COLO668 (cell line): ENCODE data around the gene NUP210.
"Not testable (repeated sequence)": the region's sequence is repeated elsewhere in the genome, so short reads cannot be mapped to it uniquely, and the experiment has no call there.

ENCODE experiments used
- DNase-seq: peaks from one replicate; lab custom pipeline; 2025; ENCODE audit not compliant: unreplicated experiment; lab: John Stamatoyannopoulos, UW

Gene NUP210

DNA sequence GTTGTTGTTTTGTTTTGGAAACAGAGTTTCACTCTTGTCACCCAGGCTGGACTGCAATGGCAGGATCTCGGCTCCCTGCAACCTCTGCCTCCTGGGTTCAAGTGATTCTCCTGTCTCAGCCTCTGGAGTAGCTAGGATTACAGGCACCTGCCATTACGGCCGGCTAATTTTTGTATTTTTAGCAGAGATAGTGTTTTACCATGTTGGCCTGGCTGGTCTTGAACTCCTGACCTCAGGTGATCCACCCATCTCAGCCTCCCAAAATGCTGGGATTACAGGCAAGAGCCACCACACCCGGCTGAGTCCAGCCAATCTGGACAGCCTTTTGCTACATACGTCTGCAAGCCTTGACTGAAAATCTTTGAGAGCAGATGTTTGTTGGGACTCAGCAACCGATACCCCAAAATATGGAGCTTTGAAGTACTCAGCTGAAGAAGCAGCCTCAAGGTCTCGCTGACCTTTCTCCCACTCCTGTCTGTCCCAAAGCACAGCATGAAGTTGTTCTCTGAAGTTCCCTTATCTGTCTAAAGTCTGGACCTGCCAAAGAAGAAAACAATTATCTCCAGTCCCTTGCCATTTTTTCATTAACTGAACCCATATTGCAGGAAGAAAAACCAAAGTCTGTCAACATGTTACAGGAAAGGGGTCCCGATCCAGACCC is 9.6 kb upstream of the NUP210 start:
- no peak for DNase-seq

DNA sequence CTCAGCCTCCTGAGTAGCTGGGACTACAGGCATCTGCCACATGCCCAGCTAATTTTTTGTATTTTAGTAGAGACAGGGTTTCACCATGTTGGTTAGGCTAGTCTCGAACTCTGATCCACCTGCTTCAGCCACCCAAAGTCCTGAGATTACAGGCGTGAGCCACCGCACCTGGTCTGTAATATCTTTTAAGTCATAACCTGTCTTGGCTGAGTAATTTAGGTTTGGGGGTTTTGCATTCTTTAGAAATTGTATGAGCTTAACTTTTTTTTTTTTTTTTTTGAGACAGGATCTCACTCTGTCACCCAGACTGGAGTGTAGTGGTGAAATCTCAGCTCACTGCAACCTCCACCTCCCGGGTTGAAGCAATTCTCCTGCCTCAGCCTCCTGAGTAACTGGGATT is 8.6 kb upstream of the NUP210 start:
- DNase-seq, result not testable (repeated sequence)

DNA sequence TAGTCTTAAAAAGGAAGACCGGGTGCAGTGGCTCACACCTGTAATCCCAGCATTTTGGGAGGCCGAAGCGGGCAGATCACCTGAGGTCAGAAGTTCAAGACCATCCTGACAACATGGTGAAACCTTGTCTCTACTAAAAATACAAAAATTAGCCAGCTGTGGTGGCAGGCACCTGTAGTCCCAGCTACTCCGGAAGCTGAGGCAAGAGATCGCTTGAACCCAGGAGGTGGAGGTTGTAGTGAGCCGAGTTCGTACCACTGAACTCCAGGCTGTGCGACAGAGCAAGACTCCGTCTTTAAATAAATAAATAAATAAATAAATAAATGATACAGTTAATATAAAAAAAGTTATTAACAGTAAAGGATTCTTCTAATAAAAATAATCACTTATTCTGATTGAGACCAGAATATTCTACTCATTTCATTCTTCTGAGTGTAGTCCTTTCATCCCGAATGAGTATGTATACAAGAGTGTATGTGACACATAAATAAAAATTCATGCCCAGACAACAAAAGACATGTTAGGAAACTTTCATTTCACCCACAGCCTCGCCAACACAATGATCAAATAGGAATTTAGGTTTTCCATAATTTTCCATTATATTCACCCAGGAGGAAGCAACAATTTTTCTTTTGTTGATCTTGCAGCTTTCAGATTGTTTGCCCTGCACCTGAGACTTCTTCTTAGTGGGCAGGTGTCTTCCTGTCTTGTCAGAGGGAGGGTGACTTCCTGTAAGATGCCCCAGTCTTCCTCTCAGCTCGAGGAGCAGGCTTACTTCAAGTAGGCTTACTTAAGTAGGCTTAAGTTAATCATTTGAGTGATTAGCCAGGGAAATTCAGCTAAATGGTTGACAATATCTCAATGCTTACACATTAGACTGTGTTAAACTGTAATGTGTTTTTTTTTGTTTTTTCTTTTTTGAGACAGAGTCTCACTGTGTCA is 7.8 kb upstream of the NUP210 start:
- no peak for DNase-seq

DNA sequence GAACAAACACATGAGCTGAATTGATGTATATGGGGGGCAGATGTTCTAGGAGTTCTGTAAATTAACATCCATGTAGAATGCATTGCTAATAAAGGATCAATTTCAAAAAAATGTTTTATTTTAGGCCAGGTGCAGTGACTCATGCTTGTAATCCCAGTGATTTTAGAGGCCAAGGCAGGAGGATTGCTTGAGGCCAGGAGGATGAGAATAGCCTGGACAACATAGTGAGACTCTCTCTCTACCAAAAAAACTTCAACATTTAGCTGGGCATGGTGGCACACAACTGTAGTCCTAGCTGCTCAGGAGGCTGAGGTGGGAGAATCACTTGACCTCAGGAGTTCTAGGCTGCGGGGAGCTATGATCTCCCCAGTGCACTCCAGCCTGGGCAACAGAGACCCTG is 6.5 kb upstream of the NUP210 start:
- no peak for DNase-seq

DNA sequence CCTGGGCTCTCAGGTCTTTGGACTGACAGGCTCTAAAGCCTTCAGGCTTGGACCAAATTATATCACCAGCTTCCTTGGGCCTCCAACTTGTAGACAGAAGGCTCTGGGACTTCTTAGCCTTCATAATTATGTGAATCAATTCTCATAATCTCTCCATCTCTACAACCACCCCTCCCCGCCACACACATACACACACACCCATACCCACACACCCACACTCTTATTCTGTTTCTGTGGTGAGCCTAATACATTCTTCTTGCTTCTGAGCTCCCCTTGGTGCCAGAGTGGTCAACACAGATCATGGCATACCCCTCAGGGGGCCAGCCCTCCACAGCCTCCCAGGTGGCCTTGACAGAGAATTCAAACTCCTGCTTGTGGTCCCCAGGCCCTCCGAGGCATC is 5.6 kb upstream of the NUP210 start:
- no peak for DNase-seq

DNA sequence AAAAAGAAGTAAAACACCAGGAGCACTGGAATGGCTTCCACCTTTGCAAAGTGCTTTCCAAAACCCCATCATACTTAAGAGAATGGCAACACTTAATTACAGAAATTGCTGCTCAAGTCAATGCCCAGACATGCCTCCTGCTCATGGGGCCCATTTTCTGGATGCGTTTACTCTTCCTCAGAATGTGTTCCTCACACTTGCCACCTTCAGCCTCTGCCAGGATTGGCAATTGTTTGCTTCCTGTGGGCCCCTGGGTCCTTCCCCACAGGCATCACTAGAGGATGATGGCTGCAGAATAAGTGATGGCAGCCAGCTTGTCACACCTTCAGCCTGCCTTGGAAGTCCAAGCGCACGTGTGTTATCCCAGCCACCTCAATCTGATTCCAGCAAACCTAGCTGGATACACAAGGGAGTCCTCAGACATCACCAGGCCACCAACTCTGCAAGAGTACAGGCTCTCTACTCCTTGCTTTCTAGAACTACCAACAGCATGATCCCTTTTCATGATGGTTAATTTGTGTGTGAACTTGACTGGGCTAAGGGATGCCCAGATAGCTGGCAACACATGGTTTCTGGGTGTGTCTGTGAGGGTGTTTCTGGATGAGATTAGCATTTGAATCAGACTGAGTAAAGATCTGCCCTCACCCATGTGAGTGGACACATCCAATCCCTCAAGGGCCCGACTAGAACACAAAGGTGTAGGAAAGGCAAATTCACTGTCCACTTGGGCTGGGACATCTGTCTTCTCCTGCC is 4.9 kb upstream of the NUP210 start:
- DNase-seq, result no peak

DNA sequence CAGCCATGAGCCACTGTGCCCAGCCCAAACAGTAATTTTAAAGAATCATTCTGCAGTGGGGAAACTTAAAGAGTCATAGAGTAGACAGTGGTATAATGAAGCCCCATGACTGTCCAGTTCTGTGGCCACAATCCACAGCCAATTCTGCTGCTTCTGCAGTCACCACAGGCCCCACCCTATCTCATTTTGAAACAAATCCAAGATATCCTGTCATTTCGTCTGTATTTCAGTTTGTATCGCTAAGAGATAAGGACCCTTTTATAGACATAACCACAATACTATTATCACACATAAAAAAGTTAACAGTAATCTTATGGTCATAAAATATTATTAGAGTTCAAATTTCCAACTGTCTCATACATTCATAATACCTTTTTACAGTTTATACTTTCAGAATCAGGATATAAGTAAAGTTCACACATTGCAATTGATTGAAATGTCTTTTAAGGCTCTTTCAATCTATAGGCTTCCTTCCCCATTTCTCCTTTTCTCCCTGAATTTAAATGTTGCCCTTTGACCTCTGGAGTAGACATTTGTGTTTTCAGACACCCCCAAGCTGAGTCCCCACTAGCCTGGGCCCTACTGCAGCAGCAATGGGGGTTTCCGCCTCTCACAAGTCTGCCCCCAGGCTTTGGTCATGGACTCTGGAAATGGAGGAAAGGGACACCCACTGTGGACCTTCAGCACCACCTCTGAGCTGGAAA is 4.2 kb upstream of the NUP210 start:
- DNase-seq, result no peak

DNA sequence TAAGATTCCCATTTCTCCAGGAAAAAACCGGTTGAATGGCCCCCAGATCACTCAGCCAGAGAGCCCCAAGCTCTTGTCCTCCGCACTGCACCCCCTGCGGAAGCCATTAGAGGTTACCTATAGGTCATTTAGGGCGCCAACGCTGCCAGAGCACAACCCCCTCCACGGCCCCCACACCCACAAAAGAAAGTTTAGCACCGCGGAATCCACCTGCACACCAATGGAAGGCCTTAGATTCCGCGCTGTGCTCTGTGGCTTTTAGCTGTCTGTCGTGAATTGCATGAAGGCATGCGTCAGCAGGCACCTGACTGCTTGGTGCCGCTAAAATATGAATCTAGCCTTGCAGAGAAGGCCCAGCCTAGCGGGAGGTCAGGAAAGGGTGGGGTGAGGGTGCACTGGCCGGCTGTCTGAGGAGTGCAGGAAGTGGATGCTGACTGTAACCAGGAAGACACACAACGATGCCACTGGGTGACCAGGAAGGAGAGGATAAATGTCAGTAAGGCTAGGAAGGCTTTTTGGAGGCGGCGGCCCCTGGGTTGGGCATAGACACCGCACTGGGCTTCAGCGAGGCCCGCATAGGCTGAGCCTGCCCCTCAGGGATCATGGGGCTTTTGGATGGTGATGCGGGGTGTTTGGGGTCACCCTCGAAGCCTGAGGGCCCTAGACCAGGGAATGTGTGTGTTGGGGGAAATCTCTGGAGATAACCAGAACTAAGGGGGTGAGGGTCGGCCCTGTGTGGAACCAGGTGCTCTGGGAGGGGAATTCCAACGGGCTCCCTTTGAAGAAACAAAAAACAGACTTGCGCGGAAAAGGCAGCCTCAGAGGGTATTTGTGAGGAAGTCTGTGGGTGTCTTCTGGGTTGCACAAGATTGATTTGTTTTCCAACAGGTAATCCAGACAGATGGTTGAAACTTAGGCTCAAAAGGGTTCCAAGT is 976 bp upstream of the NUP210 start:
- peak; percentile 57 for DNase-seq

DNA sequence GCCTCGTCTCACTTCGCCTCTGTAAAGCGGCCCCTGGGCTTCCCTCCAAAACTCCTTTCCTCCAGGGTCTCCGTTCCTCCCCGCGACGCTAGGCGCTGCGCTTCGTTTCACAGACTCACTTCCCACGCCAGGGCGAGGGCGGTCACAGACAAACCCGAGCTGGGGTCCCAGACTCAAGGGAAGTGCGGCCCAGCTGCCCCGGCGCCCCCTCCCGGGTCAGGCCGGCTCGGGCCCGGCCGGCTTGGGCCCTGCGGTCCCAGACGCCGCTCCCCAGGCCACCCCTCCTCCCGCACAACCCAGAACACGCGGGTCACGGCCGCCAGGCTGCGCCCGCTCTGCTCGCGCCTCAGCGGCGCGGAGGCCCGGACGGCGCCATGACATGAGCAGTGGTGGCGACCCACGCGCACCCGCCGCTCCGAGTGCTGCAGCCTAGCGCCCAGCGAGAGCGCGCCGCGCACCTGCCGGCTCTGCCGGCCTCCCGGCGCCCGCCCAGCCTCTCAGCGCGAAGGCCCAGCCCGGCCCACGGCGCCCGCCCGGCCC is 547 bp downstream of the NUP210 start:
- DNase-seq, result peak; percentile 65

DNA sequence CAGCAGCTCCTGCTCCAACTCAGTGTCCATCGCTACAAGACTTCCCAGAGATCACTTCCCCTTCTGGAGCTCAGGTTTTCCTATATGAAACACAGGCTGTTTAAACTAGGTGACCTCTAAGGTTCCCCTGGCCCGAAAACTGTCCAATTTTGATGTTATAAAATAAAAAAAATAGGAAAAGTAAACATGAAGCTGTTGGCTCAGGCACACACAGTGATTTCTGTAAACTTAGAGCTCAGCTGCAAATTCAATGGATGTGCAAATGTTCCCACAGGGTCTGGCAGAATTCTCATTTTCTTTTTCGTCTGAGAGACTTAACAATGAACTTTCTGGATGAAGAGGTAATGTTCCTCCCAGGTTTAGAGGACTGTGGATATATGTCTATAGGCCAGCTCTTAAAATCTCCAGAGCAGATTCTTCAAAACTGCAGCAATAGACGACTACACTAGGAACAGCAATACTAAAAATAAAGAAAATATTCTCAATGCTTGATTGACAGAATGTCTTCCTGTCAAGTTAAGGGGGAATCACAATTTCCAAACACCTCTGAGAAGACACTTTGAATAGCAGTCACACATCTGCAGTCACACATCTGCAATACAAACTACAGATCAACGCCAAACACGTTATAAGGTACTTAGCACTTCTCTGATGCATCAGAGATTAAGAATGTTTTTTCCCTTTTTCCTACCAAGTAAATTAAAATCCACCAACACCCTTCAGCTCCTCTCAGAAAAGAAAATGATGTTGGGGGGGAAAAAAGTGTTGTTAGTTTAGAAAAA is 2.8 kb downstream of the NUP210 start:
- DNase-seq, result no peak

DNA sequence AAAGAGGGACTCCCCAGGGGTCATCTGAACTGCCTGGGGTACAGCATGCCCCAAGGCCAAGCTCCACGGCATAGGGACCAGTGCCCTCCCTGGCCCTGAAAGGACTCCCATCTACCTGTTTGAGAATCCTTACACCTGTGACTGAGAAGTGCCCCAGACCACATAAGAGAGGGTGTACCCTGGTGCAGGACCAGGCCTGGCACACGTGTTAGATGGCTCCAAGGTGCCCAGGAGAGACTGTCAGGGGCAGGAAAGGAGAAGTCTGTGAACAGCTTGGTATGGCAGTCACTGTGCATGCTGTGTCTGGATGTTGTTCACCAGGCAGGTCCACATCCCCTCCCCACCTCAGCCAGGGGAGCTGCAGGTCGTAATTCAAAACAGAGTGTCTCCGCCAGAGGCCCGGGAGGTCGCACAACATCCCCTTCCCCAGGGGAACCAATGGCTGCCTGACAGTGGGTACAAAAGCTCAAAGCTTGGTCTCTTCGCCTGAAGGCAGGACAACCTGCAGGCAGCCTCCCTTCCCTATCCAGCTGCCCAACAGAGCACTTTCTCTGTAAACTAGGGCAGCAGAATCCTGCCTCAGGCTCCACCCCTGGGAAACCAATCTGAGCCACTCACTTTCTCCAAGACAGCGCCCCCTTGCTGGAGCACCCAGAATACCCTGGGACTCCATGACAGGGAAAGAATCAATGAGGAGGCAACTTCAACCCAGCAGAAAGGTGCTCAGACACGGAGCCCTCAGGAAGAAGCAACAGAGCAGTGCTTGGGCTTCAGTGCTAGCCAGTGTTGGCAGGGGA is 3.9 kb downstream of the NUP210 start:
- peak; percentile 1 for DNase-seq

DNA sequence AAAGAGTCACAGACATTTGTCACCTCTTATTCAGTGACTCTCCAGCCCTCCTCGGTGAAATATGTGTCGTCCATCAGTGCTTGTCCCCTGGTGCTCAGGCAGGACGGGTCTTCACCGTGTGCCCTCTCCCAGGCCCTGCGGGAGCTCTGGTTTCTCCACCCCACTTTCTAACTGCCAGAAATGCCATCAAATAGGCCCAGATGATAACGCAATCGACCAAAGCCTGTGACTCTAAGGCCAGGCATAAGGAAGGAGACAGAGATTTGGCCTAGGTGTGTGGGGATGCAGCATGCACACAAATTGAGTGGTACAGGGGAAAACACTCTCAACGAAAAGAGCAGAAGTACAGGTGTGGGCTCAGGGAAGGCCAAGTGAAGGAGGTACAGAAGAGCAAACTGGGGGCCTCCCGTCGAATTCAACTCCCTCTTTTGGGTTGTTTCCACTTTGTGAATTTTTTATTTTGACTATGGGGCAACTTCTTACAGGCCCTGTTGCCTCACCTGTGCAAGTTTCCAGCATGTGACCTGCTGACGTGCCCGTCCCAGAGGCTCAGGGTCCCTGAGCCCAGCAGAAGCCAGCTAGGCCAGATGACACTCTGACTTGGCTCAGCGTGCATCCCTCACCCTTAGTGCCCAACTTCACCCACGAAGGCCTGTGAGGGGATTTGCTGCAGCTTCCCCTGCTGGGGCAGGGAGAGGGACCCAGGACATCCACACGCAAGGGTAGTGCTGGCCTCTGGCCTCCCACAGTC is 4.7 kb downstream of the NUP210 start:
- no peak for DNase-seq

DNA sequence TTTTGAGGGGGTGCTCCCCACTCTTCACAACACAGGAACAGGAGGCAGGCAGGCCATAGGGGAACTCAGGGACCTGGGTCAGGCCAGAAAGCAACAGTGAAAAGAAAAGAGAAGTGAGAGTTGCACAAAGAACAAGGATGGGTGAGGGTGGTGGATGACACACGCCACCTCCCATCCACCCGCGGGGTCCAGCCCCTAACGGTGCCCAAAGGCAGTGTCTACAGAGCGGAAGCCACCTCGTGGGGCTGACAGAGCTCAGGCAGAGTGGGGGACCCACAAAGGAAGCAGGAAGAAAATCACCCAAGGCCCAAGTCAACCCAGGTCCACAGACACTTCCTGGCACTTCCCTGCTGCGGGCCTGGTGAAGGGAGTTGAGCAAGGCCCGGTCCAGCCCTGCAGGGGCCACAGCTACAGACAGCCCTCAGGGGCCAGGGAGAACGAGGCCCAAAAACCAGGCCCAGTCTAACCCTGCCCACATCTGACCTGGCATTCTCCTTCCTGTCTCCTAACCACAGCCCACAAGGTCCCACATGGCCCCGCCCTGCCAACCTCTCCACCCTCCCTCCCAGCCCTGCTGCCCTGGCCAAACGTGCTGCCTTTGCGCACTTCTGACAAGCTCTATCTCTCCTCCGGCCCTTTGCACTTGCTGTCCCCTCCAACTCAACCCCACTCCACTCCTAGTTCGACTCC is 5.9 kb downstream of the NUP210 start:
- peak; percentile 23 for DNase-seq

DNA sequence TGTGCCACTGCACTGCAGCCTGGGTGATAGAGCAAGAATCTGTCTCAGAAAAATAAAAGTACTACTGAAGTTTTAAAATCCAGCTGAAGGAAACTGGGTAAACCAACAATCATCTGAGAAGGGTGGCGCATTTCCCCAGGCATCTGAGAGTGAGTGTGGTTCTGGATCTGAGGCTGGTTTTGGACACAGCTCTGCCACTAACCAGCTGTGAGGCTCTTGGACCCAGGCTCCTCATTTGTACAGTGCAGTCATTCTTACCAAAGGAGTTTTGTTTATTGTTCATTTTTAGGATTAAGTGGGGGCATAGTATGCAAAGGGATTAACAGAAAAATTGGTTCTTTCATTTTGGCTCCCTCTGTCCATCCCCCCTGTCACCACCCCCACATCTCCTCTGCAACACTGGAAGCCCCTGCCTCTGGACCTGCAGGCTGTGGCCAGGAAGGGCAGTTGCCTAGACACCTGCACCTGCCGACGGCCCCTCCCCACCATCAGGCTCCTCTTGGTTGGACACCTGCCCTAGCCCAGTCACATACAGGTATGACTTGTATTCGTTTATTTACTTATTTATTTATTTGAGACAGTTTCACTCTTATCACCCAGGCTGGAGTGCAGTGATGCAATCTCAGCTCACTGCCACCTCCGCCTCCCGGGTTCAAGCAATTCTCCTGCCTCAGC is 8.8 kb downstream of the NUP210 start:
- peak; percentile 56 for DNase-seq

DNA sequence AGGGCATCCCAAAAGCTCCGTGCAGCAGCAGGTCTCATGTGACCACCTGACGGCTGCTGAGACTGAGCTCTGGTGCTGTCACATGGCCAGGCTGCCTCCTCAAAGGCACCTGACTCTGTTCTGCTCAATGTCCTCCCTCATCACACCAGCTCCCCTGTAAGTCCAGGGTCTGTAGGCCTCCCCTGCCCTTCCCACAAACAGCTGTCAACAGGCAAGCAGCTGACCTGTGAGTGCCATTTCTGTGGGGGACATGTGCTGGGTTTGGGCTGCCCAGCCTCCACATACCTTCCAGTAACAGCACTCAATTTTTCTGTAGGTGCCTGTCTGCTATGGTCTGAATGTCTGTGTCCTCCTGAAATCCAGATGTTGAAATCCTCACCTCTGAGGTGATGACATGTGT is 11.2 kb downstream of the NUP210 start:
- DNase-seq, result no peak

DNA sequence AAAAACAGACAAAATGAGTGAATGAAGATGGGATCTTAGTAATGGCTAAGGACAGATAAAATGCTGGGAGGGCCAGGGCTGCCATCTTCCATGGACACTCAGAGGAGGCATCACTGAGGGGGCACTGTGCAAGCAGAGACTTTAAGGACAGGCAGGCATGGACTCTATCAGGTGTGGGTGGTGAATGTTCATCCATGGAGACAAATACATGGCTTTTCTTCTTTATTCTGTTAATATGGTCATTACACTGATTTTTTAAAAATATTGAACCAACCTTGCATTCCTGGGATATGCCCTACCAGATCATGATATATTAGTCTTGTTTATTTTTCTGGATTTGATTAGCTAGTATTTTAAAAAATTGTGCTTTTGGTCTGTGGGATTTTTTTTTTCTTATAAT is 12.2 kb downstream of the NUP210 start:
- no peak for DNase-seq
